HG03558 (cell line): ENCODE data around the gene ETFRF1.

Source experiments
- ATAC-seq: cut with Tn5 transposase; IDR thresholded peaks from one replicate; pipeline ENCODE4 v1.9.1; 2021; ENCODE audit warnings: moderate number of reproducible peaks; ENCODE audit not compliant: unreplicated experiment; ENCODE audit errors: extremely low read depth

The ETFRF1 gene

GRCh38 chr12:25208554-25208953 lies 13.5 kb downstream of the ETFRF1 start:
- no peak for ATAC-seq

- no peak for ATAC-seq
These were observed 18.3 kb downstream of the ETFRF1 start for GRCh38 chr12:25213338-25213737.

GRCh38 chr12:25236190-25236589 lies 41.2 kb downstream of the ETFRF1 start:
- no peak for ATAC-seq

- no peak for ATAC-seq
These were observed 41.6 kb downstream of the ETFRF1 start for GRCh38 chr12:25236626-25237025.

- no peak for ATAC-seq
These were observed 46.4 kb downstream of the ETFRF1 start for GRCh38 chr12:25241167-25242020.

GRCh38 chr12:25242981-25243679 lies 48.1 kb downstream of the ETFRF1 start:
- no peak for ATAC-seq

- ATAC-seq: no peak
These were observed 48.6 kb downstream of the ETFRF1 start for GRCh38 chr12:25243680-25243990.

- no peak for ATAC-seq
These were observed 50.5 kb downstream of the ETFRF1 start for GRCh38 chr12:25245491-25245890.

GRCh38 chr12:25248137-25248536 lies 53.1 kb downstream of the ETFRF1 start:
- no peak for ATAC-seq

- ATAC-seq: no peak
These were observed 53.7 kb downstream of the ETFRF1 start for GRCh38 chr12:25248732-25249131.

- ATAC-seq: no peak
These were observed 55.1 kb downstream of the ETFRF1 start for GRCh38 chr12:25249931-25250738.

GRCh38 chr12:25250744-25251730 lies 56.0 kb downstream of the ETFRF1 start, which contains the start of gene KRAS:
Gene KRAS (minus strand): TSS chr12:25250929.
- peak; percentile 56 for ATAC-seq

- no peak for ATAC-seq
These were observed 56.7 kb downstream of the ETFRF1 start for GRCh38 chr12:25251769-25252168.

- no peak for ATAC-seq
These were observed 57.9 kb downstream of the ETFRF1 start for GRCh38 chr12:25252946-25253345.

GRCh38 chr12:25253371-25254068 lies 58.5 kb downstream of the ETFRF1 start:
- no peak for ATAC-seq

- ATAC-seq: no peak
These were observed 59.3 kb downstream of the ETFRF1 start for GRCh38 chr12:25254271-25254880.
